ENCODE measurements around the gene GPA33. TPM values are rescaled to one million over a fixed set of nuclear protein-coding genes. Genes with fewer than 3 reads are reported as not detected.

GPA33 gene
- total RNA-seq, 4 donors from 2014 or later = 1.7 TPM; not detected in 3

GRCh38 chr1:167068761-167069160, 21.4 kb downstream of the GPA33 start:
- TF ChIP-seq POLR2A (IDR thresholded peaks at IDR 0.05) = no peak
- TF ChIP-seq POLR2AphosphoS5 (IDR thresholded peaks at IDR 0.05) = no peak
- no peak for TF ChIP-seq EP300 (IDR thresholded peaks at IDR 0.05)
- no peak for TF ChIP-seq CTCF (IDR thresholded peaks at IDR 0.05)
- WGBS, 2 donors (ENCODE audit: low coverage in 1 of 2) = 77 to 82% methylated on average over 2 to 8 of the region's 13 CpGs
- peaks cover 0 to 8% (median 5%) of the 10 kb centered on the region in 3 donors for H3K4me1 ChIP-seq
- peaks cover 5% of the 10 kb centered on the region for H3K27me3 ChIP-seq
- H3K27ac ChIP-seq = no peak overlapping the region
- H3K9me3 ChIP-seq = no peaks in the 10 kb centered on the region
- ATAC-seq = no peak
- no peaks in the 10 kb centered on the region for H3K36me3 ChIP-seq
- no peak overlapping the region for H3K4me3 ChIP-seq

GRCh38 chr1:167067904-167068303, 22.3 kb downstream of the GPA33 start:
- TF ChIP-seq POLR2A (IDR thresholded peaks at IDR 0.05) (no peak), EP300 (IDR thresholded peaks at IDR 0.05) (no peak), POLR2AphosphoS5 (IDR thresholded peaks at IDR 0.05) (no peak), CTCF (IDR thresholded peaks at IDR 0.05) (no peak)
- H3K9me3 ChIP-seq = no peaks in the 10 kb centered on the region
- H3K27me3 ChIP-seq = peaks cover 5% of the 10 kb centered on the region
- no peak overlapping the region for H3K4me3 ChIP-seq
- no peak for ATAC-seq
- H3K4me1 ChIP-seq = peaks cover 0 to 8% (median 5%) of the 10 kb centered on the region in 3 donors
- no peaks in the 10 kb centered on the region for H3K36me3 ChIP-seq
- H3K27ac ChIP-seq = no peak overlapping the region
- WGBS, 2 donors (ENCODE audit: low coverage in 1 of 2) = 73 to 76% methylated on average over 3 of the region's 3 CpGs

- peak; percentile 79 for ATAC-seq
These were observed 23.6 kb downstream of the GPA33 start for GRCh38 chr1:167066333-167067122.

GRCh38 chr1:167065471-167065870, 24.7 kb downstream of the GPA33 start:
- Histone ChIP-seq H3K4me3 (no peak overlapping the region), H3K36me3 (no peaks in the 10 kb centered on the region), H3K27ac (no peak overlapping the region), H3K4me1 (peaks cover 0 to 8% (median 5%) of the 10 kb centered on the region in 3 donors), H3K9me3 (no peaks in the 10 kb centered on the region), H3K27me3 (peaks cover 9% of the 10 kb centered on the region)
- 90% methylated on average over 2 of the region's 8 CpGs; no CpG with 5 or more reads in 1 of the 2 donors for WGBS, 2 donors (ENCODE audit: low coverage in 1 of 2)
- no peak for ATAC-seq
- TF ChIP-seq EP300 (IDR thresholded peaks at IDR 0.05) (no peak), CTCF (IDR thresholded peaks at IDR 0.05) (no peak), POLR2A (IDR thresholded peaks at IDR 0.05) (no peak), POLR2AphosphoS5 (IDR thresholded peaks at IDR 0.05) (no peak)

More at GRCh38 chr1:167066333-167067122, 23.6 kb downstream of the GPA33 start:
- TF ChIP-seq CTCF (IDR thresholded peaks at IDR 0.05) = peak; percentile 86 to 99 (median 90)
- TF ChIP-seq POLR2AphosphoS5 (IDR thresholded peaks at IDR 0.05) = no peak
- Histone ChIP-seq H3K4me3 (peak overlapping the region in 1 of 2 donors; percentile 24), H3K36me3 (no peaks in the 10 kb centered on the region), H3K9me3 (no peaks in the 10 kb centered on the region), H3K27me3 (peaks cover 5% of the 10 kb centered on the region), H3K4me1 (peaks cover 0 to 8% (median 5%) of the 10 kb centered on the region in 3 donors), H3K27ac (no peak overlapping the region)
- 0 to 3% methylated on average over 9 to 26 of the region's 31 CpGs for WGBS, 2 donors (ENCODE audit: low coverage in 1 of 2)

- H3K4me1 ChIP-seq = peaks cover 0 to 8% (median 5%) of the 10 kb centered on the region in 3 donors
- no peaks in the 10 kb centered on the region for H3K9me3 ChIP-seq
- no peaks in the 10 kb centered on the region for H3K36me3 ChIP-seq
- no peak for TF ChIP-seq CTCF (IDR thresholded peaks at IDR 0.05)
- TF ChIP-seq POLR2A (IDR thresholded peaks at IDR 0.05) = no peak
- no peak for TF ChIP-seq POLR2AphosphoS5 (IDR thresholded peaks at IDR 0.05)
- TF ChIP-seq EP300 (IDR thresholded peaks at IDR 0.05) = no peak
- ATAC-seq = no peak
- 71 to 77% methylated on average over 5 to 7 of the region's 9 CpGs for WGBS, 2 donors (ENCODE audit: low coverage in 1 of 2)
- peaks cover 18% of the 10 kb centered on the region for H3K27me3 ChIP-seq
- H3K4me3 ChIP-seq = no peak overlapping the region
- H3K27ac ChIP-seq = no peak overlapping the region
These were observed 25.6 kb downstream of the GPA33 start for GRCh38 chr1:167064621-167065020.
